ENCODE data around the gene KIF26B. TPM values are rescaled to one million over a fixed set of nuclear protein-coding genes. Genes with fewer than 3 reads are reported as not detected.
A peak's percentile ranks its signal among the peaks of the same experiment; 100 is the strongest.

The KIF26B gene
- polyA plus RNA-seq, 1 of the 3 experiments (the other 2 are of a cell fraction): 2.6 TPM

DNA sequence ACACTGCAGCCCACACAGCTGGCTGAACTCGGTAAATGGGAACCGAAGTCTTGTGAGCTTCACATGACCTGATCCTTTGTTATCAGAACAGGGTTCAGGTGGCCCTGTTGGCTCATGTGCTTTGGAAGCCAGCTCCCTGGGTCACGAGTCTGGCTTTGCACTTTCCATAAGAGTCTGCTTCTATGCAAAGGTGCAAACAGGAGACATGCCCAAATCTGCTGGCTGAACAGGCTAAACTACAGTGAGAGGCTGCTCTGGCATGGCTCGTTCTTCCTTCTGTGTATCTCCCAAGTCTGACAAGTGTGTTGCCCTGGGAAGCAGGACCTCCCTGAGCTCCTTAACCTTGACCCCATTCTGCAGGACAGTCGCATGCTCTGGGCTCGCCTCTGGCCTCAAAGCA, 549.6 kb downstream of the KIF26B start:
- Histone ChIP-seq H3K27ac (ENCODE audit: low read depth in 2 of 2, low read length in 1 of 2) (peak overlapping the region in 1 of 2 experiments; percentile 32; a peak in 1 of 4 replicates), H3K9me3 (no peaks in the 10 kb centered on the region), H3K36me3 (replicated peaks in 1 of 2; ENCODE audit: control insufficient read depth in 1 of 2, insufficient read depth in 2 of 2, low read length in 1 of 2) (peaks cover 0 to 68% of the 10 kb centered on the region in 2 experiments), H3K4me2 (peak overlapping the region; percentile 53; the same call in 1 of the 2 replicates), H3K4me1 (ENCODE audit: control insufficient read depth in 1 of 2, insufficient read depth in 2 of 2, low read depth in 1 of 2, low read length in 1 of 2) (peaks cover 6 to 7% of the 10 kb centered on the region in 2 experiments; a peak in 3 of 4 replicates), H2AFZ (ENCODE audit: low read depth) (no peak overlapping the region), H3K4me3 (ENCODE audit: low read depth in 2 of 2, low read length in 1 of 2) (no peak overlapping the region), H3K9ac (no peak overlapping the region), H3F3A (replicated peaks; ENCODE audit: insufficient read depth) (peaks cover 4% of the 10 kb centered on the region), H3K79me2 (ENCODE audit: insufficient read depth) (no peaks in the 10 kb centered on the region), H4K20me1 (ENCODE audit: insufficient read depth) (no peaks in the 10 kb centered on the region), H3K9me2 (no peaks in the 10 kb centered on the region), H3K27me3 (ENCODE audit: insufficient read depth) (no peaks in the 10 kb centered on the region)
- ChIA-PET POLR2A (no interaction called here), CTCF (no interaction called here)
- DNase-seq: no peak
- no peak for TF ChIP-seq TCF12 (IDR thresholded peaks at IDR 0.05)
- TF ChIP-seq SMC3 (IDR thresholded peaks at IDR 0.05; ENCODE audit: low read depth, low read length): no peak
- TF ChIP-seq, protein P1, sequence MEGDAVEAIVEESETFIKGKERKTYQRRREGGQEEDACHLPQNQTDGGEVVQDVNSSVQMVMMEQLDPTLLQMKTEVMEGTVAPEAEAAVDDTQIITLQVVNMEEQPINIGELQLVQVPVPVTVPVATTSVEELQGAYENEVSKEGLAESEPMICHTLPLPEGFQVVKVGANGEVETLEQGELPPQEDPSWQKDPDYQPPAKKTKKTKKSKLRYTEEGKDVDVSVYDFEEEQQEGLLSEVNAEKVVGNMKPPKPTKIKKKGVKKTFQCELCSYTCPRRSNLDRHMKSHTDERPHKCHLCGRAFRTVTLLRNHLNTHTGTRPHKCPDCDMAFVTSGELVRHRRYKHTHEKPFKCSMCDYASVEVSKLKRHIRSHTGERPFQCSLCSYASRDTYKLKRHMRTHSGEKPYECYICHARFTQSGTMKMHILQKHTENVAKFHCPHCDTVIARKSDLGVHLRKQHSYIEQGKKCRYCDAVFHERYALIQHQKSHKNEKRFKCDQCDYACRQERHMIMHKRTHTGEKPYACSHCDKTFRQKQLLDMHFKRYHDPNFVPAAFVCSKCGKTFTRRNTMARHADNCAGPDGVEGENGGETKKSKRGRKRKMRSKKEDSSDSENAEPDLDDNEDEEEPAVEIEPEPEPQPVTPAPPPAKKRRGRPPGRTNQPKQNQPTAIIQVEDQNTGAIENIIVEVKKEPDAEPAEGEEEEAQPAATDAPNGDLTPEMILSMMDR (IDR thresholded peaks at IDR 0.05): no peak
- WGBS (ENCODE audit: low lambda C conversion rate): 85% methylated on average over 5 of the region's 6 CpGs

DNA sequence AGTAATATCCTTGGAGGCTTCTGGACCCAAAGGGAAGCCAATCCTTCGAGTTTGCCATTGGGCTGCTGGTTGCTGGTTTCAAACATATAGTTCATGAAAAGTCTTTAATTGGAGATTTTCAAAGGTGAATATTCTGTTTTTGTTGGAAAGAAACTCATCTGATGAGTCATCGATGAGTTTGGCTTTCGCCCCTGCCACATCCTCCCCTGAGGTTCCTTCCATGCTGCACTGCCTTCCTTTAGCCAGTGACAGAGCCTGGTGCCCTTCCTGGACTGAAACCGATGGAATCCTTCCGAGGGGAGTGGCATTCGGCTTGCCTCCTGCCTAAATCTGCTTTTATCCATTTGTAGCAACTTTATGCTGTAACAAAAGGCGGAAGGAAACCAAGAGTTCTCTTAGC, 550.0 kb downstream of the KIF26B start:
- peaks cover 4% of the 10 kb centered on the region for H3F3A ChIP-seq (replicated peaks; ENCODE audit: insufficient read depth)
- DNase-seq: no peak
- H3K9ac ChIP-seq: no peak overlapping the region
- H3K36me3 ChIP-seq (replicated peaks in 1 of 2; ENCODE audit: control insufficient read depth in 1 of 2, insufficient read depth in 2 of 2, low read length in 1 of 2): peaks cover 0 to 68% of the 10 kb centered on the region in 2 experiments
- peak overlapping the region in 1 of 2 experiments; percentile 32; a peak in 2 of 4 replicates for H3K27ac ChIP-seq (ENCODE audit: low read depth in 2 of 2, low read length in 1 of 2)
- CTCF ChIA-PET: no interaction called here
- H3K9me3 ChIP-seq: no peaks in the 10 kb centered on the region
- no peak overlapping the region for H2AFZ ChIP-seq (ENCODE audit: low read depth)
- peaks cover 6 to 7% of the 10 kb centered on the region in 2 experiments; a peak in 3 of 4 replicates for H3K4me1 ChIP-seq (ENCODE audit: control insufficient read depth in 1 of 2, insufficient read depth in 2 of 2, low read depth in 1 of 2, low read length in 1 of 2)
- H3K9me2 ChIP-seq: no peaks in the 10 kb centered on the region
- 63% methylated on average over 7 of the region's 7 CpGs for WGBS (ENCODE audit: low lambda C conversion rate)
- H3K4me3 ChIP-seq (ENCODE audit: low read depth in 2 of 2, low read length in 1 of 2): no peak overlapping the region
- H3K4me2 ChIP-seq: peak overlapping the region; percentile 53
- POLR2A ChIA-PET: no interaction called here
- no peaks in the 10 kb centered on the region for H3K79me2 ChIP-seq (ENCODE audit: insufficient read depth)
- no peaks in the 10 kb centered on the region for H3K27me3 ChIP-seq (ENCODE audit: insufficient read depth)
- H4K20me1 ChIP-seq (ENCODE audit: insufficient read depth): no peaks in the 10 kb centered on the region
- TF ChIP-seq POLR2AphosphoS5 (IDR thresholded peaks at IDR 0.05; ENCODE audit: low read depth, low read length) (no peak), TCF12 (IDR thresholded peaks at IDR 0.05) (peak; percentile 38; the same call in 1 of the 2 replicates), CHD2 (IDR thresholded peaks at IDR 0.05; ENCODE audit: low read length, partially characterized antibody) (no peak), TEAD4 (IDR thresholded peaks at IDR 0.05; ENCODE audit: borderline replicate concordance, insufficient read depth) (no peak), SMC3 (IDR thresholded peaks at IDR 0.05; ENCODE audit: low read depth, low read length) (no peak), MEF2A (IDR thresholded peaks at IDR 0.05; ENCODE audit: borderline replicate concordance, low read depth) (no peak), NFIC (IDR thresholded peaks at IDR 0.05; ENCODE audit: borderline replicate concordance) (peak; percentile 73), FOXJ3 (CRISPR knock-in tag; IDR thresholded peaks at IDR 0.05) (no peak), GATA2 (CRISPR knock-in tag; IDR thresholded peaks at IDR 0.05) (no peak), FOSL2 (IDR thresholded peaks at IDR 0.05; ENCODE audit: borderline replicate concordance, low read depth) (peak; percentile 61), SIN3A (IDR thresholded peaks at IDR 0.05; ENCODE audit: borderline replicate concordance, low read depth, low read length) (no peak), EP300 (IDR thresholded peaks at IDR 0.05; ENCODE audit: borderline replicate concordance in 1 of 2, low read depth in 1 of 2, low read length in 1 of 2) (no peak), RFX5 (IDR thresholded peaks at IDR 0.05; ENCODE audit: low read length) (no peak), ELF1 (IDR thresholded peaks at IDR 0.05) (no peak), TAF1 (IDR thresholded peaks at IDR 0.05; ENCODE audit: borderline replicate concordance, low read depth, low read length) (no peak), YY1 (IDR thresholded peaks at IDR 0.05; ENCODE audit: low read depth) (no peak)
- TF ChIP-seq, protein P2, sequence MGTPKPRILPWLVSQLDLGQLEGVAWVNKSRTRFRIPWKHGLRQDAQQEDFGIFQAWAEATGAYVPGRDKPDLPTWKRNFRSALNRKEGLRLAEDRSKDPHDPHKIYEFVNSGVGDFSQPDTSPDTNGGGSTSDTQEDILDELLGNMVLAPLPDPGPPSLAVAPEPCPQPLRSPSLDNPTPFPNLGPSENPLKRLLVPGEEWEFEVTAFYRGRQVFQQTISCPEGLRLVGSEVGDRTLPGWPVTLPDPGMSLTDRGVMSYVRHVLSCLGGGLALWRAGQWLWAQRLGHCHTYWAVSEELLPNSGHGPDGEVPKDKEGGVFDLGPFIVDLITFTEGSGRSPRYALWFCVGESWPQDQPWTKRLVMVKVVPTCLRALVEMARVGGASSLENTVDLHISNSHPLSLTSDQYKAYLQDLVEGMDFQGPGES (IDR thresholded peaks at IDR 0.05; ENCODE audit: low read depth, low read length): no peak
- TF ChIP-seq, protein P3, sequence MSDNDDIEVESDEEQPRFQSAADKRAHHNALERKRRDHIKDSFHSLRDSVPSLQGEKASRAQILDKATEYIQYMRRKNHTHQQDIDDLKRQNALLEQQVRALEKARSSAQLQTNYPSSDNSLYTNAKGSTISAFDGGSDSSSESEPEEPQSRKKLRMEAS (IDR thresholded peaks at IDR 0.05; ENCODE audit: low read depth): no peak
- TF ChIP-seq, protein P1 (IDR thresholded peaks at IDR 0.05): no peak
- TF ChIP-seq, protein P4, sequence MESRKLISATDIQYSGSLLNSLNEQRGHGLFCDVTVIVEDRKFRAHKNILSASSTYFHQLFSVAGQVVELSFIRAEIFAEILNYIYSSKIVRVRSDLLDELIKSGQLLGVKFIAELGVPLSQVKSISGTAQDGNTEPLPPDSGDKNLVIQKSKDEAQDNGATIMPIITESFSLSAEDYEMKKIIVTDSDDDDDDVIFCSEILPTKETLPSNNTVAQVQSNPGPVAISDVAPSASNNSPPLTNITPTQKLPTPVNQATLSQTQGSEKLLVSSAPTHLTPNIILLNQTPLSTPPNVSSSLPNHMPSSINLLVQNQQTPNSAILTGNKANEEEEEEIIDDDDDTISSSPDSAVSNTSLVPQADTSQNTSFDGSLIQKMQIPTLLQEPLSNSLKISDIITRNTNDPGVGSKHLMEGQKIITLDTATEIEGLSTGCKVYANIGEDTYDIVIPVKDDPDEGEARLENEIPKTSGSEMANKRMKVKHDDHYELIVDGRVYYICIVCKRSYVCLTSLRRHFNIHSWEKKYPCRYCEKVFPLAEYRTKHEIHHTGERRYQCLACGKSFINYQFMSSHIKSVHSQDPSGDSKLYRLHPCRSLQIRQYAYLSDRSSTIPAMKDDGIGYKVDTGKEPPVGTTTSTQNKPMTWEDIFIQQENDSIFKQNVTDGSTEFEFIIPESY (IDR thresholded peaks at IDR 0.05; ENCODE audit: borderline replicate concordance, low read depth): no peak

Measured in SK-N-SH (cell line).